Measurements from ENCODE around the gene PRR14.

Gene PRR14

DNA sequence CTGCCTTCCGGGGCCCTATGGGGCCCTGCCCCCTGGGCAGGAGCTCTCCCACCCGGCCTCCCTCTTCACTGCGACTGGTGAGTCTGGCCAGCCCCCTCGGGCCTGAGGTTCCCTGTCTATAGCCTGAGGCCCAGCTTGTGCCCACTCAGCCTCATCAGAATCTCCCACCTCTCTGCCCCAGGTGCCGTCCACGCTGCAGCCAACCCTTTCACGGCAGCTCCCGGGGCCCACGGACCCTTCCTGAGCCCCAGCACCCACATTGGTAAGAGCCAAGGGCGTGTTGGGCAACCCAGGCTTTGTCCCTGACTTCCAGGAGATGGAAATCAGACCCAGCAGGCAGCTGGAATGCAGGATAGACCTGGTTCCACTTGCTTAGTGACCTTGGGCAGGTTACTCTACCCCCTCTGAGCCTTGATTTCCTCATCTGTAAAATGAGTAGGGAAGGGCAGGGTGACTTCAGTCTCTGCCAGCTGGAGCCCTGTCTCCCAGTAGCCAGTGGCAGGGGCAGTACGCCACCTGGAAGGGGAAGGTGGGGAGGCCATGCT is 16.7 kb downstream of the PRR14 start:
- H3K27ac ChIP-seq (replicated peaks), result no peak overlapping the region
- no peak for DNase-seq (ENCODE audit: low read depth in 1 of 2, low spot score in 1 of 2)
- no peak for TF ChIP-seq POLR2AphosphoS5 (IDR thresholded peaks at IDR 0.05; ENCODE audit: low read depth)
- TF ChIP-seq, protein P1, sequence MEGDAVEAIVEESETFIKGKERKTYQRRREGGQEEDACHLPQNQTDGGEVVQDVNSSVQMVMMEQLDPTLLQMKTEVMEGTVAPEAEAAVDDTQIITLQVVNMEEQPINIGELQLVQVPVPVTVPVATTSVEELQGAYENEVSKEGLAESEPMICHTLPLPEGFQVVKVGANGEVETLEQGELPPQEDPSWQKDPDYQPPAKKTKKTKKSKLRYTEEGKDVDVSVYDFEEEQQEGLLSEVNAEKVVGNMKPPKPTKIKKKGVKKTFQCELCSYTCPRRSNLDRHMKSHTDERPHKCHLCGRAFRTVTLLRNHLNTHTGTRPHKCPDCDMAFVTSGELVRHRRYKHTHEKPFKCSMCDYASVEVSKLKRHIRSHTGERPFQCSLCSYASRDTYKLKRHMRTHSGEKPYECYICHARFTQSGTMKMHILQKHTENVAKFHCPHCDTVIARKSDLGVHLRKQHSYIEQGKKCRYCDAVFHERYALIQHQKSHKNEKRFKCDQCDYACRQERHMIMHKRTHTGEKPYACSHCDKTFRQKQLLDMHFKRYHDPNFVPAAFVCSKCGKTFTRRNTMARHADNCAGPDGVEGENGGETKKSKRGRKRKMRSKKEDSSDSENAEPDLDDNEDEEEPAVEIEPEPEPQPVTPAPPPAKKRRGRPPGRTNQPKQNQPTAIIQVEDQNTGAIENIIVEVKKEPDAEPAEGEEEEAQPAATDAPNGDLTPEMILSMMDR (IDR thresholded peaks at IDR 0.05; ENCODE audit: insufficient read depth, low read length), result no peak
- TF ChIP-seq REST (IDR thresholded peaks at IDR 0.05; ENCODE audit: insufficient replicate concordance, low read depth), result no peak
- TF ChIP-seq GABPA (IDR thresholded peaks at IDR 0.05; ENCODE audit: low read depth), result no peak
- no peak for TF ChIP-seq SPI1 (IDR thresholded peaks at IDR 0.05; ENCODE audit: borderline replicate concordance, low read depth)
- no peaks in the 10 kb centered on the region for H3K27me3 ChIP-seq (ENCODE audit: insufficient read depth, poor library complexity, severe bottlenecking)
- no peak overlapping the region for H3K4me3 ChIP-seq (replicated peaks; ENCODE audit: insufficient read depth, low read length)

GRCh38 chr16:30668393-30668792 is 17.6 kb downstream of the PRR14 start:
- TF ChIP-seq SPI1 (IDR thresholded peaks at IDR 0.05; ENCODE audit: borderline replicate concordance, low read depth) (no peak), GABPA (IDR thresholded peaks at IDR 0.05; ENCODE audit: low read depth) (no peak), REST (IDR thresholded peaks at IDR 0.05; ENCODE audit: insufficient replicate concordance, low read depth) (no peak), POLR2AphosphoS5 (IDR thresholded peaks at IDR 0.05; ENCODE audit: low read depth) (no peak)
- TF ChIP-seq, protein P1 (IDR thresholded peaks at IDR 0.05; ENCODE audit: insufficient read depth, low read length), result no peak
- DNase-seq (ENCODE audit: low read depth in 1 of 2, low spot score in 1 of 2), result no peak
- no peaks in the 10 kb centered on the region for H3K27me3 ChIP-seq (ENCODE audit: insufficient read depth, poor library complexity, severe bottlenecking)

DNA sequence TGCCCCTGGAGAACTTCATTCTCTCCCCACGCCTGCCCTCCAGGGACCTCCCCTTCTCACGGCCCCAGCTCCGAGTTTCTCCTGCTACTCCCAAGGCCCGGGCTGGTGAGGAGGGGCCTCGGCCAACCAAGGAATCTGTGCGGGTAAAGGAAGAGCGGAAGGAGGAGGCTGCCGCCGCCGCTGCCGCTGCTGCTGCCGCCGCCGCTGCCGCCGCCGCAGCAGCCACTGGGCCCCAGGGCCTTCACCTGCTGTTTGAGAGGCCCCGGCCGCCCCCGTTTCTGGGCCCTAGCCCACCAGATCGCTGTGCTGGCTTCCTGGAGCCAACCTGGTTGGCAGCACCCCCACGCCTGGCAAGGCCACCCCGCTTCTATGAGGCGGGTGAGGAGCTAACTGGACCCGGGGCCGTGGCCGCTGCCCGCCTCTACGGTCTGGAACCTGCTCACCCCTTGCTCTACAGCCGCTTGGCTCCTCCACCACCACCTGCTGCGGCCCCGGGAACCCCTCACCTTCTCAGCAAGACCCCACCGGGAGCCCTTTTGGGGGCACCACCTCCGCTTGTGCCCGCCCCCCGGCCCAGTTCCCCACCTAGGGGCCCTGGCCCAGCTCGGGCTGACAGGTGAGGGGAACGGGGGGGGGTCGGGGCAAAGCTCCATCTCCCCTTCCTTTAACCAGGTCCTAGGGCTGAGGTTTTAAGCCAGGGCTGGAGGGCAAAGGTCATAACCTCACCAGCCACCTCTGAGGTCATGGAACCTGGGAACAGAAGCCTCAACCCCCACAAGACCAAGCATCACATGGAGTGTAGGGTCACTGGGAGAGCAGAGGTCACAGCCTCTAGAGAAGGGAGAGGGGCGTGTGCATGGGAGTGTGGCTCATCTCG is 18.5 kb downstream of the PRR14 start:
- no peak for DNase-seq (ENCODE audit: low read depth in 1 of 2, low spot score in 1 of 2)
- Histone ChIP-seq H3K27me3 (ENCODE audit: insufficient read depth, poor library complexity, severe bottlenecking) (no peaks in the 10 kb centered on the region), H3K27ac (replicated peaks) (no peak overlapping the region), H3K4me3 (replicated peaks; ENCODE audit: insufficient read depth, low read length) (no peak overlapping the region)
- TF ChIP-seq POLR2AphosphoS5 (IDR thresholded peaks at IDR 0.05; ENCODE audit: low read depth), result 0 out of 2 replicates have a peak, but pooled peaks have one; percentile 28
- TF ChIP-seq GABPA (IDR thresholded peaks at IDR 0.05; ENCODE audit: low read depth), result no peak

More at GRCh38 chr16:30668393-30668792, 17.6 kb downstream of the PRR14 start:
- H3K4me3 ChIP-seq (replicated peaks; ENCODE audit: insufficient read depth, low read length), result no peak overlapping the region
- no peak overlapping the region for H3K27ac ChIP-seq (replicated peaks)
